GM18867 (cell line): ENCODE measurements around the gene RPLP2.

Source experiments
- ATAC-seq: cut with Tn5 transposase; IDR thresholded peaks from one replicate; pipeline ENCODE4 v1.9.1; 2021; ENCODE audit warnings: mild to moderate bottlenecking, moderate library complexity; ENCODE audit not compliant: unreplicated experiment

The RPLP2 gene

GRCh38 chr11:821512-822371 lies 12.0 kb downstream of the RPLP2 start:
- no peak for ATAC-seq

- no peak for ATAC-seq
These were observed 13.9 kb downstream of the RPLP2 start for GRCh38 chr11:823441-824291.

DNA sequence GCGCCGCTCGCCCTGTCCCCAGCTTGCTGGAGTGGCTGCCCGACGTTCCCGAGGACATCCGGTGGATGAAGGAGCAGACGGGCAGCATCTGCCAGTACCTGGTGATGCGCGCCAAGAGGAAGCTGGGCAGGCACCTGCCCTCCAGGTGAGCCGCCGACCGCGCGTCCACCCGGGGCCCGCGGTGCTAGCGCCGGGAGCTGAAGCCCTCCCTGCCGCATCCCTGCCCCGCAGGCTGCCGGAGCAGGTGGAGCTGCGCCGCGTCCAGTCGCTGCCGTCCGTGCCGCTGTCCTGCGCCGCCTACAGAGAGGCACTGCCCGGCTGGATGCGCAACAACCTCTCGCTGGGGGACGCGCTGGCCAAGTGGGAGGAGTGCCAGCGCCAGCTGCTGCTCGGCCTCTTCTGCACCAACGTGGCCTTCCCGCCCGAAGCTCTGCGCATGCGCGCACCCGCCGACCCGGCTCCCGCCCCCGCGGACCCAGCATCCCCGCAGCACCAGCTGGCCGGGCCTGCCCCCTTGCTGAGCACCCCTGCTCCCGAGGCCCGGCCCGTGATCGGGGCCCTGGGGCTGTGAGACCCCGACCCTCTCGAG lies 14.6 kb downstream of the RPLP2 start:
- ATAC-seq, result no peak

DNA sequence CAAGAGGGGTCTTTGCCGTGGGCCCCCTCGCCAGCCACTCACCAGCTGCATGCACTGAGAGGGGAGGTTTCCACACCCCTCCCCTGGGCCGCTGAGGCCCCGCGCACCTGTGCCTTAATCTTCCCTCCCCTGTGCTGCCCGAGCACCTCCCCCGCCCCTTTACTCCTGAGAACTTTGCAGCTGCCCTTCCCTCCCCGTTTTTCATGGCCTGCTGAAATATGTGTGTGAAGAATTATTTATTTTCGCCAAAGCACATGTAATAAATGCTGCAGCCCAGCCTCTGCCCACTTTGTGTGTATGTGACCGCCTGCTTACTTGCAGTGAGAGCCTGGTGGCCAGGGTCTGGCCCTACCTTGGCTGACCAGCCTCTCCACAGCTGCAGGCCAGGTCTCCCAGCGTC lies 15.2 kb downstream of the RPLP2 start:
- no peak for ATAC-seq

- no peak for ATAC-seq
These were observed 15.8 kb downstream of the RPLP2 start for GRCh38 chr11:825366-826226.

GRCh38 chr11:826227-826621 lies 16.5 kb downstream of the RPLP2 start:
- ATAC-seq, result no peak

DNA sequence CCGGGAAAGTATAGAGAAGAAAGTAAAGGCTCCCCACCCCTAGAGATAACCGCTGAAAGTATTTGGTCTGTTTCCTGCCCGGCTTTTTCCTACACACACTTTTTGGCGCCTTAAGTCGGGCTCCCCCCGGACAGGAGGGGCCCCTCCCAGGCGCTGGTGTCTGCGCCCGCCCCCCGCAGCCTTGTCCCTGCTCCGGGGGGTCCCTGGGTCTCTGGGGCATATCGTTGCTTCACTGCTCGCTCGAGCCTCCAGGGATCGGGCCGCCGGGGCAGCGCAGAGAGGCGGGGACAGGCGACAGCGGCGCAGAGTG lies 17.0 kb downstream of the RPLP2 start:
- no peak for ATAC-seq

- ATAC-seq, result peak; percentile 40
These were observed 17.6 kb downstream of the RPLP2 start for GRCh38 chr11:827146-827896.

DNA sequence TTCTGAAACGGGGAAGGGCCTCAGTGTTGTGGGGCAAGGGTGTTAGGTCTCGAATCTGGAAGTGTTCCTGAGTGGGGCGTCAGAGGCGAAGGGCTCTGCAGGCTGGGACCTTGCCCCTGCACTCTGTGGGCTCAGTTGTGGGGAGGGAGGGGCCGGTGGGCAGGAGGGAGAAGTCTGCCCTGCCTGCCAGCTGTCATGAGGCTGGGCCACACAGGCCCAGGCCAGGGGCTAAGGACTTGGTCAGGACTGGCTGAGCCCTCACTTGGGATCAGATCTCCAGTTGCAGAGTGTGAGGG lies 18.1 kb downstream of the RPLP2 start, which contains the start of gene CRACR2B:
TSS of gene CRACR2B (plus strand) at position 23 of the 296 bp plus-strand sequence. CDS start 689 bp downstream, outside the sequence.
- no peak for ATAC-seq

DNA sequence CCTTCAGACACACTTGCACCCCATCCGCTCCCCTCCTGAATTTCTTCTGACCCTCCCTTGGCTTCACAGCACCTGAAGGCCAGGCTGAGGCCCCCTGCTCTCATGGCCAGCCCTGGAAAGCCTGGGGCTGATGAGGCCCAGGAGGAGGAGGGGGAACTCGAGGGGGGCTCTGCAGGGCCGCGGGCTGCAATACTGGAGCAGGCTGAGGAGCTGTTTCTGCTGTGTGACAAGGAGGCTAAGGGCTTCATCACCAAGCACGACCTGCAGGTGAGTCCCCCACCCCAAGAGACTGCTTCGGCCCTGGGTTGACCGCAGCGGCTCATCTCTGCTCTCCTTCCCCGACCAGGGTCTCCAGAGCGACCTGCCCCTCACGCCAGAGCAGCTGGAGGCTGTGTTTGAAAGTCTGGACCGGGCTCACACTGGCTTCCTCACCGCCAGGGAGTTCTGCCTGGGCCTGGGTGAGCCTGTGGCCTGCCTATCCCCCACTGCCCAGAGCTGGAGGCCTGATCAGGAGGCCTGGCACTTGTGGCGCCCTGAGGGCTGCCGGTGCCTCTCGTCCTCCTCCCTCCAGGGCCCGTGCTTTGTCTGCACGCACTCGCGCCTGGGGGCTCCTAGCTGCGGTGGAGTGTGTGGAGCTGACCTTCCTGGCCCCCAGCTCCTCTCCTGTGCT lies 18.9 kb downstream of the RPLP2 start:
- no peak for ATAC-seq

GRCh38 chr11:829176-829846 lies 19.5 kb downstream of the RPLP2 start:
- no peak for ATAC-seq

DNA sequence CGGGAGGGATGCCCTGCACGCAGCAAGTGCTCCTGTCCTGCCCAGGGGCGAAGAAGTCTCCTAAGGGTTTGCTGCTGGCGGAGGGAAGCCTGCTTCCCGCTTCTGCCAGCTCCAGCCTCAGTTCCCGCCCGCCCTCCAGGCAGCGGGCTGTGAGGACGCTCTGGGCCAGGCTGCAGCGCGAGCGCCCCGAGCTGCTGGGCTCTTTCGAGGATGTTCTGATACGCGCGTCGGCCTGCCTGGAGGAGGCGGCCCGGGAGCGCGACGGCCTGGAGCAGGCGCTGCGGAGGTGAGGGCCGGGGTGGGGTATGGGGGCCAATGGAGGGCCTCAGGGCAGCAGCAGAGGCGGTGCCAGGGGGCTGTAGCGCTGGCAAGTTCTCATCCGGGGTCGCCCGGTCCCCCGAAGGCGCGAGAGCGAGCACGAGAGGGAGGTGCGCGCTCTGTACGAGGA lies 20.1 kb downstream of the RPLP2 start:
- ATAC-seq, result no peak

- peak; percentile 32 for ATAC-seq
These were observed 20.7 kb downstream of the RPLP2 start for GRCh38 chr11:830295-831117.

- ATAC-seq, result no peak
These were observed 21.5 kb downstream of the RPLP2 start for GRCh38 chr11:831118-831864.

DNA sequence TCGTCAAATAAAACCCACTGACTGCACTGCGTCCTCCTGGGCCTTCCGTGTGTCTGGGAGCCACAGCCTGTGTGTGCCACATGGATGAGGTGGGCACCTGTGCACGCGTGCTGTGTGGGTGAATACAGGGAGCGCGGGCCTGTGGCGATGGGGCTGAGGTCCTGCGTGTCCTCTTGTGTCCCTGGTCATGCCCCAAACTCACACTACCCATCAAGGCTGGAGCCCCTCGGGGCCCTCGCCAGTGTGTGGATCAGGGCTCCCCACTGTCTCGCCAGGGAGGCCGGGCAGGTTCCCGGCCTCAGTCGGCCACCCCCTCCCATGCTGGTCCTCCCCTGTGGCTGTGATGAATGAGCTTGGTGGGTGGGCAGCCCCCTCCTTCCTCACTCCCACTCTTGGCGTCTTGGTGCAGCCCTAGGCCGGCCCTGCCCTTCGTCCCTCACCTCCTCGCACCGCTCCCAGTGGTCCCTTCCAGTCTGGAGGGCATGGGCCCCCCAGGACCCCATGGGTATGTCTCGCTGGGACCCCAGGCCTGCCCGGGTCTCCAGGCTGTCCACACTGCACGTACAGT lies 22.3 kb downstream of the RPLP2 start:
- no peak for ATAC-seq

- peak; percentile 47 for ATAC-seq
These were observed 22.9 kb downstream of the RPLP2 start, which contains the start of gene CD151 for GRCh38 chr11:832529-833113. Gene CD151 (plus strand): TSS chr11:832952. CDS start chr11:836070, 3,118 bp downstream.
